ENCODE data around the gene LRRC19. TPM values are rescaled to one million over a fixed set of nuclear protein-coding genes. Genes with fewer than 3 reads are reported as not detected.

LRRC19 gene
- total RNA-seq, 1 donor from 2014 or later: not detected

DNA sequence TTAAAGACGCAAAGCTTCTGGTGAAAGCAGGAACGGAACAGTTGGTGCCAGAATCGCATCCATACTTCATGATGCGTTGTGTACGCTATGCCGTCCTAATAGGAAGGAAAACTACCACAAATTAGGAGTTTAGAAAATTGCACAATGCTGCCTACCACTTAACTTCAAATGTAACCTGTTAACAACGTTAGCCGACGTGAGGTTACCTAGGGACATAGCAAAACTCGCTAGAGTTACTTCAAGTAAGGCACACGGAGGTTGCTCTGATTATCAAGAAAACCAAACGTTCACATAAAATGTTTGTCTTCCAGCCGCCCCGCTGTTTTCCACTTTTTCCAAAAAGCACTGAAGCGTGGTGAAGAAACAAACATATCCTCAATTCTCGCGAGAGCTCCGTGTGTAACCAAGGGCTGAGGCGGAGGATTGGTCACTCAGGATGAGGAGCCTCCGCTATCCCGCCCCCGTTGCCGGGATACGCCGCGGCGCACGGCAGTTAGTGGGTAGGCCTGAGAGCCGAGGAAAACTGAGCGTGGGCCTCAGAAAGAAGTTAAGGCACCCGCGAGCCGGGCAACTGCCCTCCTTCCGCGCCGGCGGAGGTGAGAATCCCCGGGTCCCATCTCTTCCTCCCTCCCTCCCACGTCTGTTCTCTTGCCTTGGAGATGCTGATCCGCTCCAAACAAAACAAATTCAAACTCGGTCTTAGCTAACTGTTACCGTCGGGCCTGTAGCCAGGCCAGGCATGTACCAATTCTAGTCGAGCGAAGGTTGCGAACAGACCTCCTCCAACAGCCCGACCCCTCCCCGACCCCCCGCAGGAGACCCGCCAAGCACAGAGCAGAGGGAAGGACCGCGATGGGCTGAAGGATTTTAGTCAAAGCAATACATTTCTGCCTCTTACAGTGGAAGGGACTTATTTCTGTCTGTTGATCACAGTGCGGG lies 49.3 kb downstream of the LRRC19 start, which contains the start of gene IFT74:
TSS of gene IFT74 (plus strand) at position 492 of the 939 bp plus-strand sequence. CDS start 5,556 bp downstream, outside the sequence.
- peak; percentile 98 for DNase-seq

DNA sequence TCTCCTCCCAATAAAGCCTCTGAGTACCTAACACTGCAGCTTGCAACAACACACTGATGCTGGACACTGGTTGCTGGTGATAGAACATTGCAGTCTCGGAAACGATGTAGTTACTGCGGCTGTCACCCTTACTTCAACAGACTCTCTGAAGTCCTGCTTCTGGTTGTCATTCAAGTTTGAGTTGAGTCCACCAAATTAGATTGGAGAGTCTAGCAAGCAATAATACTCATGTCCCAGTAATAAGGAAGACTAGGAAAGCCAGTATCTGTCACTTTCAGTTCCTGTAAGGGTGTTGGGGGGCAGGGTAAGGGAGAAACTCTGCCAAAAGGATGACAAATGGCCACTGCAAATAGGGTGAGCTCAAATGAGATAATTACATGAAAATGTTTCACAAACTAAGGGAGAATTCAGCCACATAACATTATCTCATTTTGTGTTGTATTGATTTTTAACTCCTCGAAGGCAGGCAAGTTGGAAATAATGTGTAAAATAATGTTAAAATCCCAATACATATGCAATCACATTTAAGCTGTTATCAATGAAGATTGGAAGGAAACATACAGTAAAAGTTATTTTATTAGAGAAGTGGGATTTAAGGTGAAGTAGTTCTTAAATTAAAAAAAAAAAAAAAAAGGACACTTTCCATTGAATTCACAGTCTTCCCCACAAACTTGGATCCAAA lies 50.1 kb downstream of the LRRC19 start:
- DNase-seq: peak; percentile 17

DNA sequence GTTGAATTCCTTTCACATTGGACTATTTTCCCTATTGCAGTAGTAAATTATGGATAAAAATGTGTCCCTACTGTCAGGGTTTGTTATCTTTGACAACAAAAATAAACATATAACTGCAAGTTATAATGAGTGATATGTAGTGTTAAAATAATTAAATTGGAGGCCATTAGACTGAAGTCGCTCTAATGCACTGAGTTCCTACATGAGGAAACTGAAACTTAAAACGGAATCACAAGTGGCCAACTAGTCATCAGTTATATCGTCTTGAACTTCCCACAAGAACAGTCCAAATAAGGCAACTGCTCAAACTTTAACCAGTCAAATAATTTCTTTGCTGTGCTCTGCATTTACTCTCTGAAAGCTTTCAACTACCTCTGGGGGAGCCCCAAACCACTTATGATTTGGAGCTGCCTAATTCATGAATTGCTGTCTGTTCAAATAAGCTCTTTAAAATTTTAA lies 51.4 kb downstream of the LRRC19 start:
- no peak for DNase-seq

DNA sequence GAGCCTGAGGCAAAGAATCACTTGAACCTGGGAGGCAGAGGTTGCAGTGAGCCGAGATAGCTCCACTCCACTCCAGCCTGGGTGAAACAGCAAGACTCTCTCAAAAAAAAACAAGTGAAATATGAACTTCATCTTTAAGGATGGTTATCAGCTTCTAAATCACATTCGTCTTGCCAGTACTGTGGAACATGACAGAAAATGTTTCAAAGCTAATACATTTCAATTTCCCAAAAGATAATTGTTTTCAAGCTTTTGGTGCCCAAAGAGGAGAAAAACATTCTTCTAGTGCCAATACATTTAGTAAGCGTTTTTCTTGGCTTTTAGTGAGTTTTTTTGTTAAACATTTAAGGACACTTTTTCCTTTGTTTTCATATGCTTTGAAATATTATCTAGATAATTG lies 53.7 kb downstream of the LRRC19 start:
- no peak for DNase-seq

DNA sequence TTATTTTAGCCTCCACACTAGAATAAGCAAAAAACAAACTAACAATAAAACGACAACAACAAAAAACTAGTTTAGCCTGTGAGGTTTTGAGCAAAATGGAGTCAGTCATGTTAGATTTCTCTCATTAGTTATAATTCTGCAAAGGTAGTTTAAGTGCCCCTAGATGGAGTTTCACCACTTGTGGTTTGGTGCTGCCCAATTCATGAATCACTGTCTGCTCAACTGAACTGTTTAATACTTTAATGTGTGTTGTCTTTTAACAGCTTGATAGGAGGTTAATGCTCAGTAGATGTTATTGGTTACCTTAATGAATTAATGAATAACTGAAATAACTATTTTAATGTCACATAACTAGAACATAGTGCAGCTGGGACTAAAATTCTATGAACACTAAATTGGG lies 55.0 kb downstream of the LRRC19 start:
- no peak for DNase-seq

DNA sequence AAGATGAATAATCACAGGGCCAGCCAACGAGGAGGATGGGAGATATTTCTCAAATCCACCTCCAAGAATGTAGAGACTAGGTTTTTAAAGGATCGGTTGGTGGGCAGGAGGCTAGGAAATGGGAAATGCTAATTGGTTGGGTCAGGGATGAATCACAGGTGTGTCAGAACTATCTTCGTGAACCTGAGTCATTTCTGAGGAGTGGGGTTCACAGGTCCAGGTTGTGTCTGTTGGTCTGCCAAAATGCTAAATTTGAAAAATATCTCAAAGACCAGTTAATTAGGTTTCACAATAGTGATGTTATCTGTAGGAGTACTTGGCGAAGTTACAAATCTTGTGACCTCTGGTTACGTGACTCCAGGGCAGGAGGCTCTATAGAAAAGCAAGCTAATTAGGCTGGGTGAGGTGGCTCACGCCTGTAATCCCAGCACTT lies 55.8 kb downstream of the LRRC19 start:
- DNase-seq: no peak

DNA sequence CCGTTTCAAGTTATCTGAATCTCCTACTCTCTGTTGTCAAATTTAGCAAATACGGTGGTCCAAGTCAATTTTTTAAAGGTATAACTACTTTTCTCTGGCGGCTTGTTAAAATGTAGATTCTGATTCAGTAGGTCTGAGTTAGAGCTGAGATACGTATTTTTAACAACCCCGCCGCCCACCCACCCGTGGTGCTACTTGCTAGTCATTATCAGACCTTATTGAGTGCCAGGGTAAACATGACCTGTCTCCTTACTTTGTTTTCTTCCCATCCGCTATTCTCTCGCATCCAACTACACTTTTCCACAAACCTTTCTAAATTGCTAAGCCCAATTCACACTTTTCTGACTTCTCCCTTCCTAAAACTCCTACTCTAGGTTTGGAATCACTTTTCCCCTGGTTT lies 57.7 kb downstream of the LRRC19 start:
- DNase-seq: no peak

DNA sequence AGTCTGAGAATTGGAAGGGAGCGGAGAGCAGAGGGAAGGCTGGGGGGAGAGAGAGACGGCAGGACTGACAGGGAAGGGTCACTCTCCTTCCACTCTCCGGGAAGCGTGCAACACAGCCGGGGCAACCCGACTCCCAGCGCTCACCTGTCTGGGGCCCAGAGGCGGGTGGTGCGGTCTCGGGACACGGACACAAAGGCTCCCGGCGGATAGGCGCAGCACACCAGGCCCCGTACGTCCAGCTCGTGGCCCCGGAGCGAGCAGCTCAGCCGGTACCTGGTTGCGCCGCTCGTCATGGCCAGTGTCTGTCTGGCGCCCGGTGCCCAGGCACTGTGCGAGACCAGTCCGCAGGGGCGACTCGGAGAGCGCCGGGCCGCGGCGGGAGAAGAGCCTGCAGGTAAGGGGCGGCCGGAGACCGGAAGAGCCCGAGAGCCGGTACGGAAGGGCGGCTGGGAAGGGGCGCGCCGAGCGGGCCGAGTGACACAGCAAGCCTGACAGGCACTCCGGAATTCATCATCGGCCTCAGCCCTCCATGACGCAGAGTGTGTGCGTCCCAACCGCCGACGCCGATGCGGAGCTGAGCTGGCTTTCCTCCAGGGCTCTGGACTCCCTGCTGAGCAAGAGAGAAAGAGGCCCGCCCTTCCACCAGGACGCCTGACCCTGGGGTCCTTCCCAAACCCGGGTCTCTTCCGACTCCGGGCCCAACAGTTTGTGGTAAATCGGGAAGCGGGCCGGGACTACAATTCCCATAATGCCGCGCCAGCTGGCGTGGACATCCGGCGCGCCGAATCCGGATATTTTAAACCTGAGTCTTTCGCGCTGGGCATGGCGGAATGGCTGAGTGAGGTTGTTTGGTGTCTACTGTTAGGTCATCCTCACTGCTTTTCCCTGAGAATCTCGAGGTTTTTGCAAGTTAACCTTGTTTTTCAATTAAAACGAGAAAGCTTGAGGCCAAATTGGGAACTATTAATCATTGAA lies 58.4 kb downstream of the LRRC19 start, which contains the start of gene PLAA:
TSS of gene PLAA (minus strand) at position 490 of the 975 bp plus-strand sequence. CDS start at position 293, 197 bp downstream.
- DNase-seq: peak; percentile 93

DNA sequence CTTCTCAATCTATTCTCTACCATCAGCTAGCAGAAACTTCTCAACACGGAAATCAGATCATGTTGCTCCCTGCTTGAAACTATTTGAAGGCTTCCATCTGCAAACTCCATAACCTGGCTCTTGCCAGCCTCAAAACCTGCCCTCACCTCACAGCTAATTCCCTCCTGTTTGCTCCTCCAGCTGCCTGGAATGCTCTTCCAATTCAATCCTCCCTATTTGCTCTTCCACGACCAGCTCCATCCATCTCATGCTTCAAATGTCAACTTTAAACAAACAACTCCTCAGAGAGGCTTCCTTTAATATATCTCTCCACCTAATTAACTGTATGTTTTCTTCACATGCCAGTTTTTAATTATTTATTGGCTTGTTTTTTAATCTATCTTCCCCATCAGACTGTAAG lies 59.9 kb downstream of the LRRC19 start:
- no peak for DNase-seq

Other genes starting within 250 kb of the LRRC19 start
- 16.7 TPM for gene CAAP1, start 112.9 kb downstream of the LRRC19 start, total RNA-seq
- 29.9 TPM for gene PLAA, start 58.4 kb downstream of the LRRC19 start, total RNA-seq
- 21.9 TPM for gene IFT74, start 49.3 kb downstream of the LRRC19 start, total RNA-seq
- gene TEK, start 103.6 kb upstream of the LRRC19 start, total RNA-seq: 10.4 TPM

Measured in skin of body (tissue), 2 donors.